VCaP (cell line): Measurements from ENCODE around the gene IKBKE.

Source experiments
- H3K27ac ChIP-seq: fragments of 450-650 bp; 2 replicates; pipeline ENCODE4 v1.5.1; 2017
- CTCF ChIP-seq: fragments of 450-650 bp; conservative IDR thresholded peaks from 2 replicates; pipeline ENCODE4 v1.5.1; 2017; ENCODE audit warnings: mild to moderate bottlenecking, moderate library complexity

IKBKE gene

GRCh38 chr1:206469933-206470691 lies at the start of gene IKBKE:
Gene IKBKE (plus strand): TSS chr1:206470476. CDS start chr1:206473228, 2,752 bp downstream.
- 0 out of 2 replicates have a peak, but pooled peaks have one; percentile 5 for TF ChIP-seq CTCF
- H3K27ac ChIP-seq = peak within 1 kb of the TSS; percentile 56; the same call in 1 of the 2 replicates

- TF ChIP-seq CTCF = no peak
Measured at GRCh38 chr1:206421616-206422340, 48.5 kb upstream of the IKBKE start.

GRCh38 chr1:206422525-206422924 lies 47.8 kb upstream of the IKBKE start:
- TF ChIP-seq CTCF = no peak
- H3K27ac ChIP-seq = peak overlapping the region; percentile 28; the same call in 1 of the 2 replicates

More at GRCh38 chr1:206421616-206422340, 48.5 kb upstream of the IKBKE start:
- peak overlapping the region; percentile 28; the same call in 1 of the 2 replicates for H3K27ac ChIP-seq

GRCh38 chr1:206427291-206427690 lies 43.0 kb upstream of the IKBKE start:
- no peak for TF ChIP-seq CTCF
- no peak overlapping the region for H3K27ac ChIP-seq

- no peak overlapping the region for H3K27ac ChIP-seq
- TF ChIP-seq CTCF = no peak
Measured at GRCh38 chr1:206429421-206429820, 40.9 kb upstream of the IKBKE start.

- TF ChIP-seq CTCF = no peak
- H3K27ac ChIP-seq = no peak overlapping the region
Measured at GRCh38 chr1:206430031-206430983, 40.0 kb upstream of the IKBKE start.
